GM18502 (cell line): ENCODE data around the gene CDH13.

Source experiments
- ATAC-seq: cut with Tn5 transposase; IDR thresholded peaks from one replicate; pipeline ENCODE4 v1.9.1; 2021; ENCODE audit warnings: mild to moderate bottlenecking; ENCODE audit not compliant: unreplicated experiment, poor library complexity

Gene CDH13

GRCh38 chr16:83011939-83012338, 385.2 kb downstream of the CDH13 start:
- no peak for ATAC-seq

DNA sequence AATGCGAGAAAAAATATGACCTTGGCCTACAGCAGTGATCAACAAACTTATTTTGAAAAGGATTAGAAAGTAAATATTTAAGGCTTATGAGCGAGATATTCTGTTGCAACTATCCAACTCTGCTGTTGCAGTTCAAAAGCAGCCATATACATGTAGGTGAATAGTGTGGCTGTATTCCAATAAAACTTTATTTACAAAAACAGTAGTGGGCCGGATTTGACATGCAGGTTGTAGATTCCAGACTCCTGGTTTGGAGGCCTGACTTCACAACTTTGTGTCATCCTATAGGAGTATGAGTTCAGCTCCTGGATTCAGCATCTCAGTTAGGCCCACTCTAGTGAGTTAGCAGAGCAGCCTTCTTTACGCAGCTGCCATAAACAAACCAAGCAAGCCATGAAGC, 386.3 kb downstream of the CDH13 start:
- ATAC-seq = no peak

DNA sequence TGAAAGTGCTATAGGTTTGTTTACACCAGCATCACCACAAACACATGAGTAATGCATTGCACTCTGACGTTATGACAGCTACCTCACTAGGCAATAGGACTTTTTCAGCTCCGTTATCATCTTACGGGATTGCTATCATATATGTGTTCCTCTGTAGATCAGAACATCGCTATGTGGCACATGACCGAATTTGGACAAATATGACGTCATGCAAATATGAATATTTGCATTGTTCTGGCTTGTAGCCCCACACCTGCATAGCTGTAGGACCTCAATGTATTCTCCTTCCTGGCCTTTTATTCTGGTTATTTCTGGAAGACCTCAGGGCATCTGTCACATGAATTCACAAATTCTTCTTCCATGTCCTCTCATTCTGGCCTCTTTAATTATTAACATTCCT, 393.2 kb downstream of the CDH13 start:
- ATAC-seq = no peak

DNA sequence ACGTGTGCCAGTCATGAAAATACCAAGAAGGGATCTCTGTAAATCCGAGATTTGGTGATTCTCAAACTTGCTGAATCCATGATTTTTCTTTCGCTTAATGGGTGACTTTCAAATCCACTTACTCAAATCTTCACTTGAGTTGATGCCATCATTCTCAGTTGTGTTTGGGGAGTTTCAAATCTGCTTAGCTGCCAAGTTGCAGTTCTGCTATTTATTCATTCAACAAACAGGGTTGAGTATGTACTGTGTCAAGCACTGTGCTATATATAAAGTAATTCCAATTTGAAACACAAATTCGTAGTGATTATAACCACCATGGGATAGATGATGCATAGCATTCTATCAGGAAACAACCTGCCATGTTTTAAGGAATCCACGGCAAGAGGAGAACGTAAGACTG, 394.3 kb downstream of the CDH13 start:
- ATAC-seq = no peak

- ATAC-seq = no peak
Observed at GRCh38 chr16:83021746-83022145, 395.0 kb downstream of the CDH13 start.

DNA sequence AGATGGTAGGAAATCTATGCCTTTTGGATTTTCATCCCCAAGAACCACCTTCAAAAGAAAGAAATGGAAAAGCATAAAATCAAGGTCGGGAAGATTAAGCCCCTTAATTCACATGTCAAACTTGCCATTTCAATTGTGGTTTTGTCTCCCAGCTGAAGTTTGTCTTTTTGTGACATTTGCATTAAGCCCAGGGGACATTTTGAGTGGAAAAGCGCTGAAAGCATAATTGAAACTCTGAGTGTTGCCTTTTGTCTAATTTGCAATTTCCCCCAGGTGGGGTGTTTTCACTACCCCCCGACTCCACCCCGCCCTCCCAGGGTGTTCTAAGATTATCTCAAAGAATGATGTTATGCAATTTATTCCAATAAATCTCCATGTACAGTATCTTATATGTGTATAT, 396.2 kb downstream of the CDH13 start:
- no peak for ATAC-seq

- no peak for ATAC-seq
Observed at GRCh38 chr16:83023640-83024039, 396.9 kb downstream of the CDH13 start.

DNA sequence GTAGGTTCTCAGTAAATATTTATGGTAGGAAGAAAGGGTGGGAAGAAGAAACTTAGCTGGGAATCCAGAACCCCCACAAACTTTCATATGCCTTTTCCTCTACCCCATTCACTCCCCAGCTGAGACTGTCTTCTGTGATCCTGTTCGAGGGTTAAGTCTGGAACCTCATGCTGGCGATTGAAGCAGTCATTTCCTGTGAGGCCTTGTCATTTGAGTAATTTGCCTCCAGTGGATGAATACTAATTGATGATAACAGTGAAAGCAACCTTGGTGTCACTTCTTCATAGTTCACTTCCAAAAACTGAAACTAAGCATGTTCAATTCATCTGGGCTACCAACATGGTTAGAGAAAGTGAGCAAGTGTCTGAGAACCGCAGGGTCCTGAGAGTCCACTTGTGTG, 401.2 kb downstream of the CDH13 start:
- ATAC-seq = no peak

GRCh38 chr16:83029467-83029866, 402.7 kb downstream of the CDH13 start:
- no peak for ATAC-seq

DNA sequence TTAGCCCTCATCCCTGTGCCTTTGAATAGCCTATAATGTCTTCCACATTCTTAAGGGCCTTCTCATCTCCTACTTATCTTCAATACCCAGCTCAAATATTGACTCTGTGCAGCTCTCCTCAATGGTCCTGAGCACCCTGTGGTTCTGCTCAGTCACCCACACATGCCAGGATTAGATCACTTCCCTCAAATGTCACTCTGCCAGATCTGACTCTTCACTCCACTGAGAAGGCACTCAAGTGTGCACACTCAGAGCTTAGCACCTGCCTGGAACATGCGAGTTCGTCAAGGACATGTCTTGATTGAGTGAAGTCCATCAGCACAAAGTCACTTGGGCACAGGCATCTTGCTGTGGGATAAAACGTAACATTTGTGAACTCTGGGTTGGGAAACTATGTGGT, 404.8 kb downstream of the CDH13 start:
- ATAC-seq = no peak

GRCh38 chr16:83037102-83037501, 410.3 kb downstream of the CDH13 start:
- ATAC-seq = no peak

- ATAC-seq = no peak
Observed at GRCh38 chr16:83037884-83038283, 411.1 kb downstream of the CDH13 start.

DNA sequence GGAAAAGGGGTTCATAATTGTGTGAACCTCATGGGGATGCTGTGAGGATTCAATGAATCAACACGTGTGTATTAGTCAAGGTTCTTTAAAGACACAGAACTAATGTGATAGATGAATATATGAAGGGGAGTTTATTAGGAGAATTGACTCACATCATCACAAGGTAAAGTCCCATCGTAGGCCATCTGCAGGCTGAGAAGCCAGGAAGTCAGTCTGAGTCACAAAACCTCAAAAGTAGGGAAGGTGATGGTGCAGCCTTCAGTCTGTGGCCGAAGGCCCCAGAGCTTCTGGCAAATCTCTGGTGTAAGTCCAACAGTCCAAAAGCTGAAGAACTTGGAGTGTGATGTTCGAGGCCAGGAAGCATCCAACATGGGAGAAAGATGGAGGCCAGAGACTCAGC, 413.4 kb downstream of the CDH13 start:
- ATAC-seq = no peak

DNA sequence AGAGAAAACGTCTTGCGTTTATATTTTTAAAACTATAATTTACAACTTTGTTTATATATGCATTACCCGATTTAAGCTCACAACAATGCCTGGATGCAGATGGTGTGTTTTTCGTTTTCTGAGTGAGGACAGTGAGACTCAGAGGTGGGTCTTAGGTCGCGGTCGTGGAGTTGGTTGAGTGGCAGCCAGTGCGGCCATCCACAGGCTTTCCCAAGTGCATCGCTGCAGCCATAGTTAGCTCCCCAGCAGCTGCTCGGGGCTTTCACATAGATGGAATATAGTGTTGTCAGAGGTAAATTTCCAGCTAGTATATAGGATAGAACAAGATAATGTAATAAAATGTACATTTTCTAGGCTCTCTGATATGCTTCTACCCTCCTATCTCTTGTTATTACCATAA, 417.8 kb downstream of the CDH13 start:
- no peak for ATAC-seq

- ATAC-seq = no peak
Observed at GRCh38 chr16:83045790-83046189, 419.0 kb downstream of the CDH13 start.

DNA sequence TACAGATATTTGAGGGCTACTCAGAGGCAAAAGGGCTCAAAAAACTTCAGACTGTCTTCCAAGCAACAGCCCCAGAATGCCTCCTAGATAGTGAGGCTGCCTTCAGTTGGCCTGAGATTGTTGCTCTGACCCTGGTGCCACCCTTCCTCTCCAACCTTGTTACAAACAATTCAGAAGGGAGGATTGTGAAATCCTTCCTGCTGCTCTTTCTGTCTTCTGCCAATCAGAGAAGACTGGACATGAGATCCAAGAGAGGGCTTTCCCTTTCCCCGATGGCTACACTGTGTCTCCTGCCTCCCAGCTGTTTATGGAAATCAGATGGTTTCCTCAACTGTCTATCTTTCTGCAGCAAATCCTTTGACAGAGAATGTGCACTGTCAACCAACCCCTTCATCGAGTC, 419.9 kb downstream of the CDH13 start:
- no peak for ATAC-seq

DNA sequence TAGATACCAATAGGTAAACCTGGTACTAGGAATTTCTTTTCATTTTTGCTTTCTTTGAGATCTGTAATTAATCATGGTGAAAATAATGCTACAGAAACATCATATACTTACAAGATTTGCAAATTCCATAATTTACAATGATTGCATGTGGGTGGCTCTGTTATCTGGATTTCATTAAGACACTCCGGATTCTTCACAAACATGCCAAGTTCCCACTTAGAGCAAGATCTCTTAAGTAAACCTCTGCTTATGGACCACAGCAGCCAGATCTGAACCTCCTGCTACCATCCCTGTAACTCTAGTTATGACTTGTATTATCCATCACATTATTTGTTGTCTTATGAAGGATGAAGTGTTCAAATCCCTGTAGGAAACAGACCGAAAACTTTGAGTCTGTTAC, 424.7 kb downstream of the CDH13 start:
- ATAC-seq = no peak

DNA sequence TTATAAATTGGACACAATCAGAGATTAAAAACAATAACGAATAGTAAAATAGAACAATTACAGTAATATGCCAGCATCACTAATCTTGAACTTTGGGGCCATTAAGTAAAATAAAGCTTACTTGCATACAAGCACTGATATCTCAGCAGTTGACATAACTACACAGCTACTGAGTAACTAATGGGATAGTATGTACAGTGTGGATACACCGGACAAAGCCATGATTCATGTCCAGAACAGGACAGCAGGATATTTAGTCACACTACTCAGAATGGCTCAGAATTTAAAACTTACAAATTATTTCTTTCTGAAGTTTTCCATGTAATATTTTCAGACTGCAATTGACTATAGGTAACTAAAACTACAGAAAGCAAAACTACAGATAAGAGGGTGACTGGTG, 427.5 kb downstream of the CDH13 start:
- ATAC-seq = no peak

- no peak for ATAC-seq
Observed at GRCh38 chr16:83058376-83058775, 431.6 kb downstream of the CDH13 start.

GRCh38 chr16:83059237-83059636, 432.5 kb downstream of the CDH13 start:
- no peak for ATAC-seq

GRCh38 chr16:83066011-83066410, 439.2 kb downstream of the CDH13 start:
- ATAC-seq = no peak

DNA sequence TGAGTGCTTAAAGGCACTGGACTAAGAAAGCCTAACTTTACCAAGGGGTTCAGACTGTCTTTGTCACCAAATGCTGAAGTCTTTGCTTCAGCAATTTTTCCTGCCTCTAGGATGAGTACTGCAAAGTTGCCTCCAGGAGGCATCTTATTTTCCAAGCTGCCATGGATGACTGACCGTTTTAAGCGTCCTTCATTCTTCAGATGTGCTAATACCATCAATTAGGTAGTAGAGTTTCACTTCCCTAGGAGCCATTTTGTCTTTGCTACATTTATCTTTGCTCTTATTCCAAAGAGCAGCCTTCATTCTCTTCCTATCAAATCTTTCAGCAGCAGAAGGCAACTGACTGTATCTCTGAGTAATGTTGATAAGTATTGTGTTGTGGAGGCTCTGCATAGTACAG, 440.1 kb downstream of the CDH13 start:
- no peak for ATAC-seq

- ATAC-seq = no peak
Observed at GRCh38 chr16:83068686-83069085, 441.9 kb downstream of the CDH13 start.
